ENCODE measurements around the gene RXRA.

GRCh38 chr9:134420974-134421432 is 94.7 kb downstream of the RXRA start:
- no peak for TF ChIP-seq EZH2 (IDR thresholded peaks at IDR 0.05)
- no peak for TF ChIP-seq POLR2AphosphoS5 (IDR thresholded peaks at IDR 0.05; ENCODE audit: borderline replicate concordance, low read depth, low read length)
- TF ChIP-seq FOXP2 (optimal IDR thresholded peaks at IDR 0.05; ENCODE audit: control extremely low read depth, extremely low read length, insufficient read depth), result no peak
